B cell (primary cell): Measurements from ENCODE around the gene CPED1. TPM values are rescaled to one million over a fixed set of nuclear protein-coding genes. Genes with fewer than 3 reads are reported as not detected.

Experiments used
- ATAC-seq: fragments of 200-7000 bp; cut with Tn5 transposase; one replicate; pipeline ENCODE4 v1.10.0; 2021; ENCODE audit warnings: low read depth, mild to moderate bottlenecking, moderate number of reproducible peaks, moderate library complexity
- CTCF ChIA-PET: fragments of 350-600 bp; sonication (Branson Sonifier 250); formaldehyde crosslinking; loops from one replicate; lab custom pipeline; 2021; ENCODE audit warnings: antibody characterized with exemption, inconsistent platforms; lab: Charles Lee
- POLR2A ChIA-PET: fragments of 350-600 bp; sonication (Branson Sonifier 250); formaldehyde crosslinking; loops from one replicate; lab custom pipeline; 2021; ENCODE audit warnings: antibody characterized with exemption; lab: Charles Lee
- DNase-seq: peaks from one replicate; pipeline ENCODE4 v3.0.0; 2013
- H2AFZ ChIP-seq: 2 replicates; pipeline ENCODE4 v1.6.1; 2012; ENCODE audit warnings: mild to moderate bottlenecking, low read depth, low read length; ENCODE audit not compliant: insufficient read depth, poor library complexity, severe bottlenecking
- H3K27ac ChIP-seq, 2 donors: 1 replicate in 1 of 2; 2 replicates in 1 of 2; pipeline ENCODE4 v1.5.1; 2012 to 2013; ENCODE audit warnings: low read length in 2 of 2, mild to moderate bottlenecking in 2 of 2, moderate library complexity in 1 of 2
- H3K27me3 ChIP-seq, 4 experiments: fragments of 200-600 bp in 1 of 4; sonication (generic) in 1 of 4; replicated peaks in 1 of 4; 1 replicate in 2 of 4; 2 replicates in 2 of 4; pipeline versions ENCODE4 v1.6.1 to v1.7.0; 2013 to 2016; ENCODE audit warnings: low read length in 3 of 4, mild to moderate bottlenecking in 2 of 4, mixed read lengths in 1 of 4, moderate library complexity in 1 of 4; ENCODE audit not compliant: insufficient read depth in 4 of 4, control insufficient read depth in 3 of 4; ENCODE audit errors: control extremely low read depth in 1 of 4
- H3K36me3 ChIP-seq, 2 experiments: replicated peaks in 1 of 2; 1 replicate in 1 of 2; 2 replicates in 1 of 2; pipeline versions ENCODE4 v1.6.1 to v1.7.1; 2013; ENCODE audit warnings: low read length in 1 of 2; ENCODE audit not compliant: insufficient read depth in 2 of 2, control insufficient read depth in 1 of 2; ENCODE audit errors: control extremely low read depth in 1 of 2, extremely low read depth in 1 of 2
- H3K4me1 ChIP-seq, 2 donors: fragments of 200-600 bp in 1 of 2; sonication (generic) in 1 of 2; 1 replicate in 1 of 2; 2 replicates in 1 of 2; pipeline versions ENCODE4 v1.5.1 to v1.6.1; 2013 to 2017; ENCODE audit warnings: low read length in 2 of 2; ENCODE audit not compliant: control insufficient read depth in 2 of 2, insufficient read depth in 2 of 2
- H3K4me2 ChIP-seq: replicated peaks from 2 replicates; pipeline ENCODE3; 2012; ENCODE audit warnings: mild to moderate bottlenecking, low read depth, low read length; ENCODE audit not compliant: poor library complexity, severe bottlenecking
- H3K4me3 ChIP-seq, 5 experiments: fragments of 200-600 bp in 1 of 5; sonication (generic) in 1 of 5; 1 replicate in 3 of 5; 2 replicates in 2 of 5; pipeline versions ENCODE4 v1.5.1 to v1.7.0; 2011 to 2016; ENCODE audit warnings: low read length in 4 of 5, mild to moderate bottlenecking in 4 of 5, low read depth in 2 of 5, control low read depth in 1 of 5, moderate library complexity in 1 of 5; ENCODE audit not compliant: insufficient read depth in 1 of 5; ENCODE audit errors: control extremely low read depth in 1 of 5, extremely low read depth in 1 of 5
- H3K79me2 ChIP-seq: fragments of 200-600 bp; sonication (generic); one replicate; pipeline ENCODE4 v1.6.0; 2016; ENCODE audit warnings: low read length; ENCODE audit not compliant: control insufficient read depth, insufficient read depth
- H3K9ac ChIP-seq: fragments of 200-600 bp; sonication (generic); 2 replicates; pipeline ENCODE4 v1.6.1; 2017; ENCODE audit warnings: mild to moderate bottlenecking, low read length, moderate library complexity
- H3K9me3 ChIP-seq, 3 donors: one replicate each; pipeline versions ENCODE4 v1.6.1 to v1.7.1; 2013; ENCODE audit warnings: low read length in 2 of 3; ENCODE audit not compliant: control insufficient read depth in 2 of 3, insufficient read depth in 1 of 3; ENCODE audit errors: control extremely low read depth in 1 of 3
- H4K20me1 ChIP-seq: 2 replicates; pipeline ENCODE4 v1.6.0; 2012; ENCODE audit warnings: mild to moderate bottlenecking, low read length; ENCODE audit not compliant: insufficient read depth, control insufficient read depth, poor library complexity, severe bottlenecking
- H3K27ac Mint-ChIP-seq: one replicate; pipeline ENCODE4 v1.8.0; 2021; ENCODE audit warnings: mixed read lengths
- H3K27me3 Mint-ChIP-seq: one replicate; pipeline ENCODE4 v1.8.0; 2021; ENCODE audit warnings: mixed read lengths
- H3K4me1 Mint-ChIP-seq: one replicate; pipeline ENCODE4 v1.8.0; 2021; ENCODE audit warnings: mixed read lengths
- H3K4me3 Mint-ChIP-seq: one replicate; pipeline ENCODE4 v1.8.0; 2021; ENCODE audit warnings: mixed read lengths
- H3K9me3 Mint-ChIP-seq: one replicate; pipeline ENCODE4 v1.8.0; 2022; ENCODE audit warnings: mixed read lengths; ENCODE audit not compliant: insufficient read depth
- EZH2 ChIP-seq: IDR thresholded peaks from 2 replicates; pipeline ENCODE4 v1.6.1; 2012; ENCODE audit warnings: borderline replicate concordance, low read depth, mild to moderate bottlenecking, moderate library complexity, low read length; ENCODE audit not compliant: insufficient read depth, poor library complexity, severe bottlenecking
- WGBS: methylation state at CpG from one replicate; pipeline ENCODE4 v1.1.5; 2013; ENCODE audit warnings: missing lambda C conversion rate; ENCODE audit not compliant: insufficient coverage; 5-methylcytosine and 5-hydroxymethylcytosine counted together
- intact Hi-C: fragments of 100-400 bp; cut with micrococcal nuclease; formaldehyde crosslinking; loops from one replicate; pipeline ENCODE4 v1.10.0; 2022
- polyA plus RNA-seq: library from polyadenylated mRNA; depleted of rRNA; stranded (reverse); fragments of >200 nt; gene quantifications from 2 replicates; pipeline ENCODE4 v1.2.3, GENCODE V29; 2012
- total RNA-seq, 2 donors: library from RNA; stranded (reverse); fragments of 120-200 nt in 1 of 2; gene quantifications; 1 replicate in 1 of 2; 2 replicates in 1 of 2; pipeline versions ENCODE4 v1.2.3 to v1.2.4, GENCODE V29; 2013 to 2022
- TF ChIP-seq, protein P1 (sequence below): fragments of 200-600 bp; IDR thresholded peaks from one replicate; pipeline ENCODE4 v1.8.0; 2022; ENCODE audit warnings: antibody characterized with exemption, mild to moderate bottlenecking

CPED1 gene
- total and polyA plus RNA-seq, 2 donors (not counting 1 experiment from before 2014, with no cell fraction given): 0.44 to 3.8 TPM

DNA sequence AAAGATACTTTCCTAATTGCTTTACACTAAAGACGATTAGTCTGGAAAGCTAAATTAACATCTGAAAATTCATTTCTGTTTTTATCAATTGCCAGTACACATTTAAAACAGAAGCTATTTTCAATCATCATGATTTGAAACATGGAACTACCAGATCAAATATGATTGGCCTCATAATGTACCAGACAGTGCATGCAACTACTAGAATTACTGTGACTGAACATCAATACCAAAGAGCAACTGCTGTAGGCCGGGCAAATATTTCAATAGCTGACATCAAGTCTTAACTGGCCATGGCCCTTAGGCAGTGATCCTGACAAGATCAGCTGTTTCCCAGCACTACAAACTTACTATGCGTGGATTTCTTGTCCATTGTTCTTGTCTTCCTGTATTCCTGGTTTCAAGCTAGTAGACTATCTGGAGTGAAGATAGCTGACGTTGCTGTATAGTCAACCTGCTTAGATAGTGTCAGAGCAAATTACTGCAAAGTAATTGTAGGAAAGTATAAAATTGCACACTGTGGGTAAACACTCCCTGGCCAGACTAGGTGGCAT lies 318.6 kb downstream of the CPED1 start:
- intact Hi-C loops: no loop called here
- Mint-ChIP-seq H3K4me3 (no peak overlapping the region), H3K27me3 (no peaks in the 10 kb centered on the region), H3K27ac (no peak overlapping the region), H3K9me3 (peaks cover 2% of the 10 kb centered on the region), H3K4me1 (peaks cover 44% of the 10 kb centered on the region)
- DNase-seq: no peak
- TF ChIP-seq EZH2: no peak
- TF ChIP-seq, protein P1, sequence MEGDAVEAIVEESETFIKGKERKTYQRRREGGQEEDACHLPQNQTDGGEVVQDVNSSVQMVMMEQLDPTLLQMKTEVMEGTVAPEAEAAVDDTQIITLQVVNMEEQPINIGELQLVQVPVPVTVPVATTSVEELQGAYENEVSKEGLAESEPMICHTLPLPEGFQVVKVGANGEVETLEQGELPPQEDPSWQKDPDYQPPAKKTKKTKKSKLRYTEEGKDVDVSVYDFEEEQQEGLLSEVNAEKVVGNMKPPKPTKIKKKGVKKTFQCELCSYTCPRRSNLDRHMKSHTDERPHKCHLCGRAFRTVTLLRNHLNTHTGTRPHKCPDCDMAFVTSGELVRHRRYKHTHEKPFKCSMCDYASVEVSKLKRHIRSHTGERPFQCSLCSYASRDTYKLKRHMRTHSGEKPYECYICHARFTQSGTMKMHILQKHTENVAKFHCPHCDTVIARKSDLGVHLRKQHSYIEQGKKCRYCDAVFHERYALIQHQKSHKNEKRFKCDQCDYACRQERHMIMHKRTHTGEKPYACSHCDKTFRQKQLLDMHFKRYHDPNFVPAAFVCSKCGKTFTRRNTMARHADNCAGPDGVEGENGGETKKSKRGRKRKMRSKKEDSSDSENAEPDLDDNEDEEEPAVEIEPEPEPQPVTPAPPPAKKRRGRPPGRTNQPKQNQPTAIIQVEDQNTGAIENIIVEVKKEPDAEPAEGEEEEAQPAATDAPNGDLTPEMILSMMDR: no peak
- ChIA-PET POLR2A (no interaction called here), CTCF (interaction anchor here (1.2 kb wide), 1 partner anchor 127 kb away, joined by 3 read pairs; no protein-coding TSS in a partner anchor)
- peaks cover 0 to 3% (median 3%) of the 10 kb centered on the region in 3 donors for H3K9me3 ChIP-seq
- H3K4me2 ChIP-seq: no peak overlapping the region
- peaks cover 10 to 14% of the 10 kb centered on the region in 2 donors for H3K4me1 ChIP-seq
- H4K20me1 ChIP-seq: no peaks in the 10 kb centered on the region
- no peak overlapping the region for H3K4me3 ChIP-seq
- no peaks in the 10 kb centered on the region for H3K27me3 ChIP-seq
- H3K9ac ChIP-seq: no peak overlapping the region
- H2AFZ ChIP-seq: no peak overlapping the region
- no peak overlapping the region for H3K27ac ChIP-seq
- peaks cover 6% of the 10 kb centered on the region for H3K79me2 ChIP-seq
- ATAC-seq: no peak
- no peaks in the 10 kb centered on the region for H3K36me3 ChIP-seq
- 46% methylated on average over 3 of the region's 4 CpGs for WGBS

DNA sequence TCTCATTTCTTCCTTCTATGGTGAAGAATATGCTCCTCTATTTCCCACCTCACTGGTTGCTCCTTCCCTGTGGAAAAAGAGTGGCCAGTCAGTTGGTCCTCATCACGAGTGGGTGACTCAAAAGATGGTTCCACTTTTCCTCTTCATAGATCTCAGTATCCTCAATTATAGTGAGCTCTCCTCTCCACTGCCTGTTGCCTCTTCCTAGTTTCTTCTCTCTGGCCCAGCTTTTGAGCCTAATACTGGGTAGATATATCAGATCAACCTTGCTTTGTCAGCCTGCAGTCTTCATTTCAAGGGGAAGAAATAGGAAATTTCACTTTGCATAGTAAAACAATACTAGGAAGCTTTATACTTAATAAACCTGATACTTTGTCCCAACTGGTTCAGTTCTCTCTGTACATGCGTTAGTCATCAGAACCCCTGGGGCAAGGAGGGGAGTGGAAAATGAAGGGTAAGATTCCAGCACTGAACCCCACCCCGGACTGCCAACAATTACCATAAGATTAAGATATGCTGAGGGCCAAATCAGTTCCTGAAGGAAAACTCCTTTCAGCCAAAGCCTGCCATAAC lies 324.8 kb downstream of the CPED1 start:
- no CpG with 5 or more reads among the region's 3 CpGs for WGBS
- peak overlapping the region; percentile 61 for H3K4me3 Mint-ChIP-seq
- Histone ChIP-seq H3K4me3 (peak overlapping the region in 2 of 5 experiments; percentile 10 to 28), H3K36me3 (no peaks in the 10 kb centered on the region), H3K79me2 (peaks cover 7% of the 10 kb centered on the region), H2AFZ (peak overlapping the region; percentile 39), H4K20me1 (no peaks in the 10 kb centered on the region), H3K27ac (peak overlapping the region; percentile 60 to 74), H3K9me3 (peaks cover 0 to 3% (median 0%) of the 10 kb centered on the region in 3 donors), H3K4me1 (peaks cover 13 to 30% of the 10 kb centered on the region in 2 donors), H3K9ac (peak overlapping the region; percentile 28), H3K4me2 (peak overlapping the region; percentile 54), H3K27me3 (no peaks in the 10 kb centered on the region)
- DNase-seq: no peak
- no peaks in the 10 kb centered on the region for H3K27me3 Mint-ChIP-seq
- peaks cover 4% of the 10 kb centered on the region for H3K9me3 Mint-ChIP-seq
- ATAC-seq: no peak
- POLR2A ChIA-PET: no interaction called here
- H3K27ac Mint-ChIP-seq: peak overlapping the region; percentile 88
- intact Hi-C loops: loop anchor here (2.0 to 5.0 kb wide), 3 partner anchors 15 to 131 kb away; partner anchors contain the start of gene WNT16
- H3K4me1 Mint-ChIP-seq: peaks cover 44% of the 10 kb centered on the region
- CTCF ChIA-PET: interaction anchor here (0.5 to 3.3 kb wide), 6 partner anchors 11 to 131 kb away, joined by 3 to 9 read pairs (median 4); no protein-coding TSS in a partner anchor
- TF ChIP-seq, protein P1: no peak
- no peak for TF ChIP-seq EZH2
